MCF 10A (cell line): ENCODE measurements around the gene LPCAT4. TPM values are rescaled to one million over a fixed set of nuclear protein-coding genes. Genes with fewer than 3 reads are reported as not detected.

Experiments
- BruUV-seq: library from RNA; stranded (reverse); fragments of 400-500 nt; replicated peaks from 2 replicates; lab custom pipeline; 2021; lab: Mats Ljungman, UMichigan
- CTCF ChIA-PET: fragments of 300-600 bp; sonication (Branson Sonifier 250); formaldehyde crosslinking; extraction: SDS; loops from one replicate; lab custom pipeline; 2021; ENCODE audit warnings: antibody characterized with exemption, inconsistent platforms; lab: Yijun Ruan, JAX
- POLR2A ChIA-PET: fragments of 300-600, 350-650 bp; sonication (Branson Sonifier 250); formaldehyde crosslinking; extraction: SDS; loops from one replicate; lab custom pipeline; 2020; ENCODE audit warnings: antibody characterized with exemption, inconsistent platforms; lab: Yijun Ruan, JAX
- DNase-seq: peaks from one replicate; pipeline ENCODE4 v3.0.0-alpha.2; 2018; ENCODE audit not compliant: unreplicated experiment
- H3K27ac Mint-ChIP-seq: one replicate; pipeline ENCODE4 v1.8.0; 2022; ENCODE audit warnings: mild to moderate bottlenecking, low read depth, mixed read lengths; ENCODE audit not compliant: unreplicated experiment
- H3K27me3 Mint-ChIP-seq: one replicate; pipeline ENCODE4 v1.8.0; 2022; ENCODE audit warnings: mixed read lengths; ENCODE audit not compliant: insufficient read depth, unreplicated experiment
- H3K36me3 Mint-ChIP-seq: one replicate; pipeline ENCODE4 v1.8.0; 2022; ENCODE audit warnings: mild to moderate bottlenecking, moderate library complexity, mixed read lengths; ENCODE audit not compliant: insufficient read depth, unreplicated experiment
- H3K4me1 Mint-ChIP-seq: one replicate; pipeline ENCODE4 v1.8.0; 2022; ENCODE audit warnings: mixed read lengths; ENCODE audit not compliant: insufficient read depth, unreplicated experiment
- H3K4me3 Mint-ChIP-seq: one replicate; pipeline ENCODE4 v1.8.0; 2022; ENCODE audit warnings: mild to moderate bottlenecking, moderate library complexity, mixed read lengths; ENCODE audit not compliant: unreplicated experiment
- H3K9me3 Mint-ChIP-seq: one replicate; pipeline ENCODE4 v1.8.0; 2022; ENCODE audit warnings: mixed read lengths; ENCODE audit not compliant: unreplicated experiment
- intact Hi-C: fragments of 100-400 bp; cut with micrococcal nuclease; formaldehyde crosslinking; loops from 2 replicates; pipeline ENCODE4 v1.14.1; 2022
- total RNA-seq: library from RNA; stranded (reverse); gene quantifications from 2 replicates; pipeline ENCODE4 v1.2.3, GENCODE V29; 2022
- TF ChIP-seq, protein P1 (sequence below): fragments of 200-600 bp; IDR thresholded peaks from one replicate; pipeline ENCODE4 v1.8.0; 2022; ENCODE audit warnings: antibody characterized with exemption, mild to moderate bottlenecking; ENCODE audit not compliant: unreplicated experiment

Gene LPCAT4
- total RNA-seq, 1 experiment from 2014 or later = 17.4 TPM

- TF ChIP-seq, protein P1, sequence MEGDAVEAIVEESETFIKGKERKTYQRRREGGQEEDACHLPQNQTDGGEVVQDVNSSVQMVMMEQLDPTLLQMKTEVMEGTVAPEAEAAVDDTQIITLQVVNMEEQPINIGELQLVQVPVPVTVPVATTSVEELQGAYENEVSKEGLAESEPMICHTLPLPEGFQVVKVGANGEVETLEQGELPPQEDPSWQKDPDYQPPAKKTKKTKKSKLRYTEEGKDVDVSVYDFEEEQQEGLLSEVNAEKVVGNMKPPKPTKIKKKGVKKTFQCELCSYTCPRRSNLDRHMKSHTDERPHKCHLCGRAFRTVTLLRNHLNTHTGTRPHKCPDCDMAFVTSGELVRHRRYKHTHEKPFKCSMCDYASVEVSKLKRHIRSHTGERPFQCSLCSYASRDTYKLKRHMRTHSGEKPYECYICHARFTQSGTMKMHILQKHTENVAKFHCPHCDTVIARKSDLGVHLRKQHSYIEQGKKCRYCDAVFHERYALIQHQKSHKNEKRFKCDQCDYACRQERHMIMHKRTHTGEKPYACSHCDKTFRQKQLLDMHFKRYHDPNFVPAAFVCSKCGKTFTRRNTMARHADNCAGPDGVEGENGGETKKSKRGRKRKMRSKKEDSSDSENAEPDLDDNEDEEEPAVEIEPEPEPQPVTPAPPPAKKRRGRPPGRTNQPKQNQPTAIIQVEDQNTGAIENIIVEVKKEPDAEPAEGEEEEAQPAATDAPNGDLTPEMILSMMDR = no peak
- intact Hi-C loops = no loop called here
- no TSS peak for BruUV-seq
- Mint-ChIP-seq H3K4me3 (no peak overlapping the region), H3K36me3 (peaks cover 29% of the 10 kb centered on the region), H3K4me1 (peaks cover 20% of the 10 kb centered on the region), H3K9me3 (no peaks in the 10 kb centered on the region), H3K27me3 (no peaks in the 10 kb centered on the region), H3K27ac (peak overlapping the region; percentile 67)
- ChIA-PET POLR2A (interaction anchor here (1.2 to 1.3 kb wide), 2 partner anchors 19 to 24 kb away, joined by 4 to 5 read pairs; partner anchors contain the start of genes NUTM1 and SLC12A6), CTCF (interaction anchor here (0.6 to 2.6 kb wide), 2 partner anchors 19 to 224 kb away, joined by 3 to 19 read pairs; partner anchors contain the start of genes NOP10 and NUTM1)
- DNase-seq = no peak
These were observed 4.8 kb downstream of the LPCAT4 start for GRCh38 chr15:34362047-34362773.

DNA sequence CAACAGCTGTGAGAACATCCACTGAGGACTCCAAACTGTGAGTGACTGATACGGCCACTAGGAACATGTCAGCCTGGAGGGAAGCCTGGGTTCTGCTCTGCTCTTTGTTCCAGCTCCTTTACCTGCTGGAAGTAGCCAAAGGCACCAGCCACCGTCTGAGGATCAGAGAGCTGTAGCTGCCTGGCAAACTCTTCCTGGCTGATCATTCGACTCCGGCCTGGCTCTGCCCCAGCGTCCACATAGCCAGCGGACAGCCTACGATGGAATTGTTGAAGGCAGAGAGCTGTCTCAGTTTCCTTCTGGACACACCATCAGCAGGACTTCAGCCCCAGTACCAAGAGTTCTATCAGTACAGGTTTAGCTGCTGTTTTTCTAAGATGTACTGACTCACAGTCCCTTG, 5.7 kb downstream of the LPCAT4 start:
- peak overlapping the region; percentile 67 for H3K27ac Mint-ChIP-seq
- CTCF ChIA-PET = interaction anchor here (0.5 to 2.6 kb wide), 5 partner anchors 8 to 1633 kb away, joined by 3 to 19 read pairs (median 3); partner anchors contain the start of genes NOP10 and NUTM1

DNA sequence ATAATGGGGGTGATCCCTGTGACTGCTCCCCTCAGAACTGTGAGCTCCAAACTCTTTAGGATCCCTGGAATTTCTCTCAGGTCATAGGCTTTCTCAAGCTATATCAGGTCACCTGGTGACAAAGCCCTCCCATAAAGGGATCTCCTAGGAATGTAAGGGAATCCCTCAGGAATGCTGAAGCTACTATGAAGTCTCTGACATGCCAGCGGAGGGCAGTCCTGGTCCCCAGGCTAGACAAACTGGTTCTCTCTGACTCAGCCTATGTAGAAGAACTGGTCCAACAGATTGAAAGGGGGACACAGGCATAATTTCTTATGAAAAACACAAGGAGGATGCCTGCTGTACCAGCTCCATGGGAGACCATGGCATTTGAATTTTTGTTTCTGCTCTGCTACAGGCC, 6.7 kb downstream of the LPCAT4 start:
- no peak for DNase-seq
- intact Hi-C loops = no loop called here
- CTCF ChIA-PET = interaction anchor here (0.6 to 2.6 kb wide), 8 partner anchors 8 to 1632 kb away, joined by 3 to 19 read pairs (median 4); partner anchors contain the start of genes NOP10 and NUTM1
- H3K4me1 Mint-ChIP-seq = peaks cover 8% of the 10 kb centered on the region
- no peaks in the 10 kb centered on the region for H3K9me3 Mint-ChIP-seq
- TF ChIP-seq, protein P1 = no peak
- H3K4me3 Mint-ChIP-seq = no peak overlapping the region
- BruUV-seq = no TSS peak
- no peak overlapping the region for H3K27ac Mint-ChIP-seq
- H3K36me3 Mint-ChIP-seq = peaks cover 29% of the 10 kb centered on the region
- no peaks in the 10 kb centered on the region for H3K27me3 Mint-ChIP-seq
- POLR2A ChIA-PET = interaction anchor here (1.7 to 1.8 kb wide), 2 partner anchors 17 to 42 kb away, joined by 4 to 6 read pairs; partner anchors contain the start of genes NOP10 and NUTM1

More for the DNA sequence above, 5.7 kb downstream of the LPCAT4 start:
- Mint-ChIP-seq H3K4me3 (no peak overlapping the region), H3K27me3 (no peaks in the 10 kb centered on the region), H3K9me3 (no peaks in the 10 kb centered on the region), H3K4me1 (peaks cover 17% of the 10 kb centered on the region), H3K36me3 (peaks cover 29% of the 10 kb centered on the region)
- no TSS peak for BruUV-seq
- POLR2A ChIA-PET = interaction anchor here (1.2 to 1.8 kb wide), 3 partner anchors 18 to 43 kb away, joined by 4 to 5 read pairs (median 4); partner anchors contain the start of genes NUTM1 and SLC12A6
- no peak for DNase-seq
- TF ChIP-seq, protein P1 = no peak
- intact Hi-C loops = no loop called here

- Mint-ChIP-seq H3K36me3 (peaks cover 29% of the 10 kb centered on the region), H3K27me3 (no peaks in the 10 kb centered on the region)
These were observed 7.6 kb downstream of the LPCAT4 start for GRCh38 chr15:34359416-34359815.

More at GRCh38 chr15:34359416-34359815, 7.6 kb downstream of the LPCAT4 start:
- Mint-ChIP-seq H3K27ac (no peak overlapping the region), H3K4me1 (peaks cover 13% of the 10 kb centered on the region), H3K4me3 (no peak overlapping the region), H3K9me3 (no peaks in the 10 kb centered on the region)
- DNase-seq = no peak
- CTCF ChIA-PET = interaction anchor here (0.8 to 2.6 kb wide), 4 partner anchors 9 to 1472 kb away, joined by 3 to 19 read pairs (median 6); partner anchors contain the start of genes NOP10 and NUTM1
- BruUV-seq = no TSS peak
- TF ChIP-seq, protein P1 = no peak
- intact Hi-C loops = no loop called here
- POLR2A ChIA-PET = interaction anchor here (1.7 to 1.8 kb wide), 2 partner anchors 17 to 41 kb away, joined by 4 to 6 read pairs; partner anchors contain the start of genes NOP10 and NUTM1
